Stimulated activated CD4-positive, alpha-beta T cell treated with anti-CD3 and anti-CD28 coated beads, Interleukin-1b, Interleukin-23, amount 100 ng/mL, for 4 hours (primary cell): ENCODE results near the gene MTUS2.

Source experiments
- DNase-seq, 2 donors: peaks; one replicate each; pipeline ENCODE4 v3.0.0-alpha.2; 2020; ENCODE audit warnings: low read depth in 2 of 2

The MTUS2 gene

GRCh38 chr13:29022968-29023367 lies 202.8 kb downstream of the MTUS2 start:
- no peak for DNase-seq

DNA sequence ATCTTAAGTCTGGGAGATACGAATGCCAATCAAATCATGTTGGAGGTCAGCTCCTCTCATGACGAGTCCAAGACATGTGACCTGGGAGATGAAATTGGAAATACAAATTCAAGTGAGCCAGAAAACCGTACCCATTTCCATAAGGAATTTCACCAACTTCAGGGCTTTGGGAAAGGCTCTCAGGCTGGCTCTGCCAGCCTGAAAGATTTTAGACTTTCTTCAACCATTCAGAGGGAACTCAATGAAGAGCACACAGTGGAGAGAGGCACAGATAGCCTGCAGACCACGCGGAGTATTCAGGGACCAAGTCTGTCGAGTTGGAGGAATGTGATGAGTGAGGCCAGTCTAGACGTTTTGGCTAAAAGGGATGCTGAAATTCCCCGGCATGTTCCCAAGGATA lies 204.6 kb downstream of the MTUS2 start:
- no peak for DNase-seq

DNA sequence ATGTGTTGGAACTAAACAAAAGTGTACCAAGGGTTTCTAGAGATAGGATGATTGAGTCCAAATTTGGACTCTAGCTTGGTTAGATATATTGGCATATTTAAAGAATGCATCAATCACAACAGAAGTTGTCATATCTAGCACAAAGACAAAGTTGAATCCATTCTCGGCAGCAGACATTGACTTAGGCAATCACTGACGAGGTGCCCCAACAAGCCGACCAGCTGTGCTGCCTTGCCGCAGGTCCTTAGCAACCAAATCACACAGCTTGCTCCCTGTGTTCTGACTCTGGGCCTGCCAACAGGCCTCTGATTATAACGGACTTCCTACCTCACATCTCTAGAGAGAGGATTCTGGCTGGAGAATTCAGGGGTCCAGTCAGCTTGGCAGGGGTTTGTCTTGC lies 208.7 kb downstream of the MTUS2 start:
- no peak for DNase-seq

DNA sequence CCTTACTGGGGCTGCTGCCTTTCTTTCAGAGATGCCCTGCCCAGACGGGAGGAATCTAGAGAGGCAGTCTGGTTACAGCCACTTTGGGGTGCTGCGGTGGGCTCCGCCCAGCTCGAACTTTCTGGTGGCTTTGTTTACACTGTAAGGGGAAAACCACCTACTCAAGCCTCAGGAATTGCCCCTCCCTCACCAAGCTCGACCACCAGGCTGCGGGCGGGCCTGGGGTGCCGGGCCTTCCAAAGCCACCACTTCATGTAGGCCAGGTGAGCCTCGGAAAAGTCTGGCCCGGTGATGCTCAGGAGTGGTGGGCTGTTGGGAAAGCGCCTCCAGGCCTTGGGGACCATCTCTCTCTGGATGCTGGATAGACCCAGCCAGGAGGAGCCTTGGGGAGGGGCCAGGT lies 218.6 kb downstream of the MTUS2 start:
- no peak for DNase-seq

DNA sequence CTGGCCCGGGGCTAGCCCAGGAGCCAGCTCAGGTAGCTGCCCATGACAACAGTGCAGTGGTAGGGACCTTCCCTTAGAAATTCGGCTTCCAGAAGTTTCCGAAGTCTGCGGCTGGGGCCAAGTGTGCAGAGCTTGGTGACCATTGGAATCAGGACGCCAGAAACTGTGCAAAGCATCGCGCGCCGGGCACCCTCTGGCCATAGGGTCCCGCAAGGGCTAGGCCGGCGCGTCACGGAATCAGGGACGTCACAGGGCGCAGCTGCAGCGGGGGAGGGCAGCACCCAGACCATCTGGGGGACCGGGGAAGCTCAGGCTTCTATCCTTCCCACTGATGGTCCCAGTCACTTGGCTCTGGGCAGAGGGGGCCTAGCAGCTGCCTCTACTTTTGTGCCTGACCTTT lies 219.1 kb downstream of the MTUS2 start:
- no peak for DNase-seq

GRCh38 chr13:29046588-29046987 lies 226.4 kb downstream of the MTUS2 start:
- no peak for DNase-seq

GRCh38 chr13:29049524-29049923 lies 229.4 kb downstream of the MTUS2 start:
- no peak for DNase-seq

GRCh38 chr13:29050719-29051118 lies 230.6 kb downstream of the MTUS2 start:
- no peak for DNase-seq

GRCh38 chr13:29059800-29060199 lies 239.7 kb downstream of the MTUS2 start:
- DNase-seq, result no peak

- DNase-seq, result no peak
Measured at GRCh38 chr13:29065142-29065541, 245.0 kb downstream of the MTUS2 start.

DNA sequence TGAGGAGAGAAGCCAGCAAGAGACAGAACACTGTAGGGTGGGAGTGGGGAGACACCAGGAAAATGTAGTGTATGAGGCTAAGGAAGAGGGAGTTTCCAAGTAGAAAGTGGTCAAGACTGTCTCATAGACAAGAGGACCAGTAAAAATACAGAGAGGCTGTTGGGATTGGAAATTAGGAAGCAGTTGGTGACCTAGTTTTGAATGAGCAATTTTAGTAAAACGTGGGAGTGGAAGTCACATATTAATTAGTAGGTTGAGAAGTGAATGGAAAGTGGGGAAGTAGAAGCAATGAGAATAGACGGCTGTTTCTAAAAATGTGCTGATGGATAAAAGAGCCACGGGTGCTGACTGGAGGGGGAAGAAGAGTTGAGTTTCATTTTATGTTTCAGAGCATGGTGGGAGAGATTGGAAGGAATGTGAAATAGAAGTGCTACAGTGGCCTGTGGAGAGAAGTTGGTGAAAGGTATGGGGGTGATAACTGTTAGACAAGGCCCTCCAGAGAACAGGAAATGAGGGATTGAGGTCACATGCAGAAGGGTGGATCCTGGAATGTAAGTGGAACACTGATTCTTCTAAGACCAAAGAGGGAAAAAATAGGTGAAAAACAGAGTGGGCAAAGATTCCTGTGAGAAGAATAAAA lies 247.3 kb downstream of the MTUS2 start:
- DNase-seq, result no peak

GRCh38 chr13:29073755-29074154 lies 253.6 kb downstream of the MTUS2 start:
- no peak for DNase-seq

GRCh38 chr13:29077051-29077813 lies 257.1 kb downstream of the MTUS2 start:
- DNase-seq, result no peak

DNA sequence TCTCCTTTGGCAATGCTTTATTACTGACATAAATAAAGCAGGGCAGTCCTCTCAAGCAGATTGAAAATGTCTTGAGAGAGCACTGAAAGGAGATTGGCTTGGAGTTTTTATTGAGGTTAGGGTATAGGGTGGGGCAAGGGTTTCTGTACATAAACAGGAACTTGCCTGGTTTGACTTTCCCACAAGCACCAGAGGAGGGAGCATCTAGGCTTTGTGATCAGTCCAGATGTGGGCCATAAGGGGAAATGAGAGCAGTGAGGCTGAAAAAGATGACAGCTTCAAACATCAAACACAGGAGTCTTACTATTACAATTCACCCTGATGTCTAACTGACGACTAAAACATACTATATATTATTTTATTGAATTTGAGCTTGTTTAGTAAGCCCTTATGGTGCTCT lies 260.9 kb downstream of the MTUS2 start:
- DNase-seq, result no peak

GRCh38 chr13:29081697-29082440 lies 261.7 kb downstream of the MTUS2 start:
- DNase-seq, result no peak

- DNase-seq, result no peak
Measured at GRCh38 chr13:29099781-29100406, 279.8 kb downstream of the MTUS2 start.

- DNase-seq, result no peak
Measured at GRCh38 chr13:29100758-29101157, 280.6 kb downstream of the MTUS2 start.

DNA sequence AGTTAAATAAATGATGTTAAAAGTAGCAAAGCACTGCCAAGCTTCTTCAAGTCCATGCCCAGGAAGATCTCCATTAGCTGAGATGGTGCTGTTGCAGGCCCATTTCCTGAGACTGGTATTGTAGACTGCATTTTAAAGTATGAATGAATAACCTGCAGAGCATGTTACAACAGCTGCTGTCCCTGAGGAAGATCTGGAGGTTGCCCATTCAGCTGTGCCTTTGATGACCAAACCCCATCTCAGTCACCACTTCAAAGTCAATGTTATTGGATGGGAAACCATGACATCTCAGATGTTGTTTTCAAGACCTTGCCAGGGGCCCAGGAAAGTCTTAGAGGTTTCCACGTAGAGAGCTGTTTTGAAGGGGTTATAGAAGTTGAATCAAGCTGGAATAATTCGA lies 281.3 kb downstream of the MTUS2 start:
- DNase-seq, result no peak

DNA sequence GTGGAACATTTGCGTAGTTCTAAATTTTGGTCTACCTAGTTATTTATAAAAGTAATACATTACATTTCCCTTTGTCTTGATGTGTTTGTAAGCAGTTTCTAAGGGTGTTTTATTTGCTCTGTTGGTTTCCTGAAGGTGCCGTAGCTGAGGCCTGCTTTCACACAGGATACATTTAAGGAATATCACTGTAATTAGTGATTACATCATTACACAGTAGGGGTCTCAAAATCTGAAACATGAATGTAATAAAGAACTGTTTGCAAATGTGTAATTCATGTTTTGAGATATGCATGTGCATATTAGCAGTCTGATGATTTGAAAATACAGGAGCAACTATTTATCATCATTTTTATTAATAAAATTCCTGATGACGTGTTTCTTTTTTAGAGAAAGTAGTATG lies 281.8 kb downstream of the MTUS2 start:
- no peak for DNase-seq

DNA sequence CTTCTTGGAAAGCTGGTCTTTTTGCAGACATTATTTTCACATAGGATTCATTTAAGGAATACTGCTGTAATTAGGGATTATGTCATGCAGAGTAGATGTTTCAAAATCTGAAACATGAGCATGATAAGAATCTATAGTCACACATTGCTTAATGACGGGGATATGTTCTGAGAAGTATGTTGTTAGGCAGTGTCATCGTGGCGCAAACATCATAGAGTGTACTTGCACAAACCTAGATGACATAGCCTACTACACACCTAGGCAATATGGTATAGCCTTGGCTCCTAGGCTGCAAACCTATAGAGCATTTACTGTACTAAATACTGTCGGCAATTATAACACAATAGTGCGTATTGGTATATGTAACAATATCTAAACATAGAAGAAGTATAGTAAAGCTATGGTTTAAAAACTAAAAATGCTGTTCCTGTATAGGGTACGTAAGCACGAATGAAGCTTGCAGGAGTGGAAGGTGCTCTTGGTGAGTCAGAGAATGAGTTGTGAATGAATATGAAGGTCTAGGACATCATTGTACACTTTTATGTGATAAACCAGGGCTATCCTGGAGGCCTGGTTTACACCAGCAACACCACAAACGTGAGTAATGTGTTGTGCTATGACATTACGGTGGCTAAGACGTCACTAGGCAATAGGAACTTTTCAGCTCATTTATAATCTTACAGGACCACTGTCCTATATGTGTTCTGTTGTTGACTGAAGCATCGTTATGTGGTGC lies 283.1 kb downstream of the MTUS2 start:
- DNase-seq, result no peak

DNA sequence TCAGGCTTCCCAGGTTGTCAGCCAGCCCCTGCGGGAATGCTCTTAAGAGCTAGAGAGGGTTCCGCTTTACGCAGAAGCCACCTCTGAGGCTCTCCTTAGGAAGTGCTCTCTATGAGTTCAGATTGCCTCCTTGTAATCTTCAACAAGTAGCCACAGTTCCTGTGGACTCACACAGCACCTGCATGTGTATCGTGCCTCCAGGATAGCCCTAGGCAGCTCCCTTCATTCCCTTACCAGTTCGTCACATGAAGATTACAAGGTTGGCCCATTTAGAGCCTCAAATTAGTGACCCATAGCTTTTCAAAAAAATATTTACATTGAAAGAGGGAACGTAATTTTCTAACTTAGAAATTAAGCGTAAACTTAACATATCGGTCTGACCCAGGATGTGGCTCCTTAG lies 284.3 kb downstream of the MTUS2 start:
- DNase-seq, result no peak

DNA sequence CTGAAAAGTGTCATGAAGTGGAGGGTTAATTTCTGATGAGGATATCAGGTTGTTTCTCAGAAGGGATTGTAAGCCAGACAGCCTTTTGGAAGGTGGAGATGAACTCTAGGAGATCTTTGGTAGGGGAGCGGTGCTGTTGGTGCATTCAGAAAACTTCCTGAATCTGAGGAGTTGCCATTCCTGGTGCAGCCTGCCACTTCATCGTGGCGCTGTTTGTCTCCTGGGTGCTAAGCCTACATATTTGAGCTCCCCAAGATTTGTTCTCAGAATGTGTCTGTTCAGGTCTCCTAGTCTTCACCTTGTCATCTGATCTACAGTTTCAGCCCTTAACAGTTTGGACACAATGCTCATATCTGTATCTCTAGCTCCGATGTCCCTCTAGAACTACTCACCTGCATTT lies 285.6 kb downstream of the MTUS2 start:
- DNase-seq, result no peak
